C4-2B (cell line): Measurements from ENCODE around the gene WIZ.

Experiments
- CTCF ChIP-seq: fragments of 450-650 bp; conservative IDR thresholded peaks from 2 replicates; pipeline ENCODE4 v1.5.1; 2017; ENCODE audit warnings: mild to moderate bottlenecking
- ZFX ChIP-seq: fragments of 450-650 bp; IDR thresholded peaks from 2 replicates; pipeline ENCODE4 v1.6.1; 2017

GRCh38 chr19:15425321-15425950 lies 24.3 kb downstream of the WIZ start:
- TF ChIP-seq CTCF, result no peak
- TF ChIP-seq ZFX, result no peak
